Measurements from ENCODE around the gene SLC16A14.

The SLC16A14 gene

DNA sequence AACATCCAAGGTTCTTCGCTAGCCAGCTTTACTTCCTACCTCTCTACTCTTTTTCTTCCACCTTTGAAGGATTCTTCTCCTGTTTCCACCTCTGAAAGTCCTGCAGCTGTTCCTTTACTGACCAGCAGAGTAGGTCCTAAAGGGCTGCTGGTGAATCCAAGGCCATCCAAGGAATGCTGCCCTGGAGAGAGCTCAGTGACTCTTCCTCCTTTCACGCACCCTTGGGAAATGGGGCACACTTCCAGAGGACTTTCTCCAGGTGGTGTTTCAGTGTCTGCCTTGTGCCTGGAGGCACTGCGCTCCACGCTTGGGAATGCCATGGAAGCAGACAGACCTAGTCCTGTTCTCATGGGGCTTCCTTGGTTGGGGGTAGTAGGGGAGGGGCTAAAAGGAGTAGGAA lies 45.4 kb downstream of the SLC16A14 start:
- DNase-seq, result no peak

- no peak for DNase-seq
Observed at GRCh38 chr2:230019742-230020141, 49.0 kb downstream of the SLC16A14 start.

- DNase-seq, result no peak
Observed at GRCh38 chr2:230018153-230018552, 50.6 kb downstream of the SLC16A14 start.

DNA sequence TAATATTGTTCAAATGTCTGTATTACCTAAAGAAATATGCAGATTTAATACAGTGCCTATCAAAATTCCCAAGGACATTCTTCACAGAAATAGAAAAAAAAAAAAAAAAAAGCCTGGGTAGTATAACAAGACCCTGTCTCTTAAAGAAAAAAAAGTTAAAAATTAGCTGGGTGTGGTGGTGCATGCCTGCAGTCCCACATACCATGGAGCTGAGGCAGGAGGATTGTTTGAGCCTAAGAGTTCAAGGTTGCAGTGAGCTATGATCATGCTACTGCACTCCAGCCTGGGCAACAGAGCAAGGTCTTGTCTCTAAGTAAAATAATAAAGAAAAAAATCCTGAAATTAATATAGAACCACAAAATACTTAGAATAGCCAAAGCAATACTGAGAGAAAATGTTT lies 51.9 kb downstream of the SLC16A14 start:
- no peak for DNase-seq

DNA sequence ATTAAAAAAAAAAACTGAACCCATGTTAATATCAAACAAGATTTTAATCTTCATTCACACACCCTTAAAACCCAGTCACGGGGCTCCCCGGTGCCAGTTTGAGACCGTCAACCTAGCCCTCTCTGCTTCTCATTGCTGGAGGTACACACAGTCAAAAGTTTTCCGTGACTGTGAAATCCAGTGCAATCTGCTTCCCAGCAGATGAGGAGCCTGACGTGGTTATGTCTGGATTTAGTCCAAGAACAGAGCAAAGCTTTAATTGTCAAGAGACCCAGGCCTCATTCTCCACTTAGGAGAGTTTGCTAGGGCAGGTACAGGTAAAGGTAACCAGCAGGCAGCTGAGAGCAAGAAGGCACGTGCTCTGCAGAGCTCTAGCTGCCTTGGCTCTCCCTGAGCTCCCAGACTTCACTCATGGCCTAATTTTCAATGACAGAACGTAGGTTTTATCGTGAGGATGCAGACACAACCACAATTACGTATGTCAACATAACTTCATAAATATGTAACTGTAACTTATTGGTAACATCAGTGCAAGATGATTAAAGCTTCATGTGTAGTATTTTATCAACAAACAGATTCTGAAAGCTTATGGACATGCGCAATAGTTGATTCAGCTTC lies 56.3 kb downstream of the SLC16A14 start:
- no peak for DNase-seq

DNA sequence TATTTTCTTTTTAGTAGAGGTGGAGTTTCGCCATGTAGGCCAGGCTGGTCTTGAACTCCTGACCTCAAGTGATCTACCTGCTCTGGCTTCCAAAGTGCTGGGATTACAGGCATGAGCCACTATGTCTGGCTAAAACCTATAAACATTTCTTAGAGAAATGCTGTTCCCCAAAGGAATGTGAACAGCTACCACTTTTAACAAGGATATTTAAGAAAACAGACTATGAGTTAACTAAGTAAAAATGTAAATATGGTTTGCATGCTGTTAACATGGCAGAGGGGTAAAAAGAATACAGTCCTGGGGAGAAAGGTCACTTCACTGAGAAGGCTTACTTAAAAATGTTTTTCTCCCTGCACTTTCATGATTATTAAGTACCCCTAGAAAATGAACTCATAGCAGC lies 57.1 kb downstream of the SLC16A14 start:
- DNase-seq, result no peak

GRCh38 chr2:230010501-230010900 lies 58.2 kb downstream of the SLC16A14 start:
- DNase-seq, result no peak

- no peak for DNase-seq
Observed at GRCh38 chr2:230008708-230009066, 60.0 kb downstream of the SLC16A14 start.

- peak; percentile 93 for DNase-seq
Observed at GRCh38 chr2:230007931-230008707, 60.6 kb downstream of the SLC16A14 start.

DNA sequence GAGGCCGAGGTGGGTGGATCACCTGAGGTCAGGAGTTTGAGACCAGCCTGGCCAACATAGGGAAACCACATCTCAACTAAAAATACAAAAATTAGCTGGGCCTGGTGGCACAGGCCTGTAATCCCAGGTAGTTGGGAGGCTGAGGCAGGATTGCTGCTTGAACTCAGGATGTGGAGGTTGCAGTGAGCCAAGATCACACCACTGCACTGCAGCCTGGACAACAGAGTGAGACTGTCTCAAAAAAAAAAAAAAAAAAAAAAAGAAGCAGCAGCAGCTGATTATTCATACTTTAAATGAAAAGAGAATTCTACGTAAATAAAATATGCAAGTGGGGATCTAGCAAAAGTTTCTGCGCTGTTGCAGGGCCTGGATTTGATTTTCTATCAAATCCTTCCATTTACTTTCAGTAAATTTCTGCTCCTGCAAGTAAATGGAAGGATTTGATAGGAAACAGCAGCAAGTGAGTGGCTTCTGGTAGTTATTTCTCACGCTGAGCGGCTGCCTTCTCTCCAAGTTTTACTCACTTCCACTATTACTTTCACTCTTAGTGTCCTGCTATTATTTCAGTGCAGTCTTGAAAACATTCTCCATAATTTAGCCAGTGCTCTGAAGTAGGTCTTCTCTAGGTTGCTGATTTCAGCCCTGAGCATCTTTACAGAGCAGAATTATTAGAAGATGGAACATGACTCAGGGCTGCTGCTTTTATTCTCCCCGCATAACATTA lies 68.4 kb downstream of the SLC16A14 start:
- DNase-seq, result no peak

DNA sequence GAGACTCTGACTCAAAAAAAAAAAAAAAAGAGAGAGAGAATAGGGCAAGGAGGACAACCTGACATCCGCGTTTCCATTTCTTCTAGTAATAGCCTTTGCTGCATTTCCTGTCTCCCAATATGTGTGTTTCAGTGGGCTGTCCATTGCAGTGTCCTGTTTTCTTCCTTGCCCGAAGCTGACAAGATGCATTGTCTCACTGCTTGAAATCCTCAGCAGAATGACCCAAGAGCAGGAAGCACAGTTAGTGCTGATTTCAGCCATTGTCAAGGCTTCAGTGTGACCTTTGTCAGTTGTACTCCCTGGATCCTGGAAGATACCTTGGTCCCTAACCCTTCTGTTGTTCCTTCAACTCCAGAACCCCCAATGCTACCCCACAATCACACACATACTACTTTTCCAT lies 71.2 kb downstream of the SLC16A14 start:
- no peak for DNase-seq

GRCh38 chr2:229996320-229996719 lies 72.4 kb downstream of the SLC16A14 start:
- DNase-seq, result no peak

DNA sequence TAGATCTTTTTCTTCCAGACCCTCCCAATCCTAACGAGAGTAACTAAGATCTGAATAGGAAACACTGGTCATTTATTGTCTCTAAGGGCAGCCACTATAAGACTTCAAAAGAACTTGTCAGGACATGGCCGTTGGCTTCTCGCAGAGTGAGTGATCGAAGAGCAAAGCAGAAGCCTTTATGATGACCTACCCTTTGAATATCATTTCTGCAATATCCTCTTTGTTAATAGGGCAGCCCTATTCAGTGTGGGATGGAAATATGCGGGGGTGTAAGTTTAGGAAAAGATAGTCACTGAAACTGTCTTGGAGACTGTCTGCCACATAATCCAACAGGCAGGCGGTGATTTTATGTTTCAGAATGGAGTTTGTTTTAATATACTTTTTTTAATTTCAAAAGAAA lies 75.5 kb downstream of the SLC16A14 start:
- DNase-seq, result no peak

Measured in stimulated activated CD8-positive, alpha-beta memory T cell treated with anti-CD3 and anti-CD28 coated beads, Interleukin-4, amount 100 ng/mL, for 48 hours (primary cell).